ENCODE measurements around the gene XPR1. TPM values are rescaled to one million over a fixed set of nuclear protein-coding genes. Genes with fewer than 3 reads are reported as not detected.
"Not testable (repeated sequence)": the region's sequence is repeated elsewhere in the genome, so short reads cannot be mapped to it uniquely, and the experiment has no call there.

Gene XPR1
- total RNA-seq, 1 experiment from 2014 or later: 36.1 TPM

DNA sequence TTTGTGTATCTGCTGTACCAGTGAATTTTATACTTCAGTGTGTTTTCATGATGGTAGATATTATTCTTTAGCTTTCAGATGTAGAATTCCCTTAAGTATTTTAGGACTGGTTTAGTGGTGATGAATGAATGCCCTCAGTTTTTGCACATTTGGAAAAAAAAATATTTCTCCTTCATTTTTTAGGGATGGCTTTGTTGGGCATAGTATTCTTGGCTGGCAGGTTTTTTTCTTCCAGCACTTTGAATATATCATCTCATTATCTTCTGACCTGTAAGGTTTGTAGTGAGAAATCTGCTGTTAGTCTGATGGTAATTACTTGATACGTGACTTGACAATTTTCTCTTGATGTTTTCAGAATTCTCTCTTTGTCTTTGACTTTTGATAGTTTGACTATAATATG lies 66.8 kb downstream of the XPR1 start:
- Histone ChIP-seq H3K4me1 (ENCODE audit: control insufficient read depth, insufficient read depth, low read length) (no peaks in the 10 kb centered on the region), H3K36me3 (ENCODE audit: control insufficient read depth, insufficient read depth, low read length) (no peaks in the 10 kb centered on the region), H3K4me3 (ENCODE audit: low read depth in 2 of 2, low read length in 2 of 2) (no peak overlapping the region), H3K27ac (ENCODE audit: low read length) (no peak overlapping the region), H3K27me3 (ENCODE audit: control insufficient read depth, insufficient read depth, low read length) (no peaks in the 10 kb centered on the region), H3K9me3 (ENCODE audit: control insufficient read depth, insufficient read depth, low read depth, low read length) (peaks cover 18% of the 10 kb centered on the region; the same call in 1 of the 2 replicates)
- in situ Hi-C loops (cut with HindIII; ENCODE audit: low pct_unique_long_range_greater_than_20kb, low sequenced_read_pairs): no loop called here
- intact Hi-C loops (cut with micrococcal nuclease; ENCODE audit: unreplicated experiment): no loop called here
- ATAC-seq (no peak), DNase-seq (ENCODE audit: low read depth, low spot score) (no peak)
- ChIA-PET CTCF (no interaction called here), POLR2A (no interaction called here)
- BruUV-seq (replicated peaks): no TSS peak
- TF ChIP-seq TCF7L2 (IDR thresholded peaks at IDR 0.05; ENCODE audit: low read depth, low read length) (no peak), SIN3A (IDR thresholded peaks at IDR 0.05; ENCODE audit: borderline replicate concordance, insufficient read depth, low read depth, low read length) (no peak), POLR2AphosphoS5 (IDR thresholded peaks at IDR 0.05; ENCODE audit: low read depth, low read length) (no peak), REST (IDR thresholded peaks at IDR 0.05; ENCODE audit: insufficient read depth in 1 of 2, low read depth in 2 of 2, low read length in 1 of 2) (no peak)
- TF ChIP-seq, protein P1, sequence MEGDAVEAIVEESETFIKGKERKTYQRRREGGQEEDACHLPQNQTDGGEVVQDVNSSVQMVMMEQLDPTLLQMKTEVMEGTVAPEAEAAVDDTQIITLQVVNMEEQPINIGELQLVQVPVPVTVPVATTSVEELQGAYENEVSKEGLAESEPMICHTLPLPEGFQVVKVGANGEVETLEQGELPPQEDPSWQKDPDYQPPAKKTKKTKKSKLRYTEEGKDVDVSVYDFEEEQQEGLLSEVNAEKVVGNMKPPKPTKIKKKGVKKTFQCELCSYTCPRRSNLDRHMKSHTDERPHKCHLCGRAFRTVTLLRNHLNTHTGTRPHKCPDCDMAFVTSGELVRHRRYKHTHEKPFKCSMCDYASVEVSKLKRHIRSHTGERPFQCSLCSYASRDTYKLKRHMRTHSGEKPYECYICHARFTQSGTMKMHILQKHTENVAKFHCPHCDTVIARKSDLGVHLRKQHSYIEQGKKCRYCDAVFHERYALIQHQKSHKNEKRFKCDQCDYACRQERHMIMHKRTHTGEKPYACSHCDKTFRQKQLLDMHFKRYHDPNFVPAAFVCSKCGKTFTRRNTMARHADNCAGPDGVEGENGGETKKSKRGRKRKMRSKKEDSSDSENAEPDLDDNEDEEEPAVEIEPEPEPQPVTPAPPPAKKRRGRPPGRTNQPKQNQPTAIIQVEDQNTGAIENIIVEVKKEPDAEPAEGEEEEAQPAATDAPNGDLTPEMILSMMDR (IDR thresholded peaks at IDR 0.05): no peak

DNA sequence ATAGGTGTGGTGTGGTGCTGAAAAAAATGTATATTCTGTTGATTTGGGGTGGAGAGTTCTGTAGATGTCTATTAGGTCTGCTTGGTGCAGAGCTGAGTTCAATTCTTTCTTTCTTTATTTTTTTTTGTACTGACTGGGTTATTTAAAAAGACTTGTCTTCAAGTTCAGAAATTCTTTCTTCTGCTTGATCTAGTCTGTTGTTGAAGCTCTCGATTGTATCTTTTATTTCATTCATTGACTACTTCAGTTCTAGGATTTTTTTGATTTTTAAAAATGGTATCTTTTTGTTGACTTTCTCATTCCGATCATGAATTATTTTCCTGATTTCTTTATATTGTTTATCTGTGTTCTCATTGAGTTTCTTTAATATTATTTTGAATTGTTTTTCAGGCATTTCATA lies 70.6 kb downstream of the XPR1 start:
- H3K27me3 ChIP-seq (ENCODE audit: control insufficient read depth, insufficient read depth, low read length); H3K27ac ChIP-seq (ENCODE audit: low read length); ATAC-seq; H3K36me3 ChIP-seq (ENCODE audit: control insufficient read depth, insufficient read depth, low read length); H3K4me1 ChIP-seq (ENCODE audit: control insufficient read depth, insufficient read depth, low read length); BruUV-seq (replicated peaks); H3K4me3 ChIP-seq (ENCODE audit: low read depth in 2 of 2, low read length in 2 of 2); POLR2A ChIA-PET; intact Hi-C loops (cut with micrococcal nuclease; ENCODE audit: unreplicated experiment); in situ Hi-C loops (cut with HindIII; ENCODE audit: low pct_unique_long_range_greater_than_20kb, low sequenced_read_pairs); CTCF ChIA-PET; DNase-seq (ENCODE audit: low read depth, low spot score): not testable (repeated sequence)
- H3K9me3 ChIP-seq (ENCODE audit: control insufficient read depth, insufficient read depth, low read depth, low read length): peaks cover 18% of the 10 kb centered on the region; the same call in 1 of the 2 replicates

DNA sequence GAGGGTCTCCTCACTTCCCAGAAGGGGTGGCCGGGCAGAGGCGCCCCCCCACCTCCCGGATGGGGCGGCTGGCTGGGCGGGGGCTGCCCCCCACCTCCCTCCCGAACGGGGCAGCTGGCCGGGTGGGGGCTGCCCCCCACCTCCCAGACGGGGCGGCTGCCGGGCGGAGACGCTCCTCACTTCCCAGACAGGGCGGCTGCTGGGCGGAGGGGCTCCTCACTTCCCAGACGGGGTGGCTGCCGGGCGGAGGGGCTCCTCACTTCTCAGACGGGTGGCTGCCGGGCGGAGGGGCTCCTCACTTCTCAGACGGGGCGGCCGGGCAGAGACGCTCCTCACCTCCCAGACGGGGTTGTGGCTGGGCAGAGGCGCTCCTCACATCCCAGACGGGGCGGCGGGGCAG lies 78.9 kb downstream of the XPR1 start:
- ATAC-seq; in situ Hi-C loops (cut with HindIII; ENCODE audit: low pct_unique_long_range_greater_than_20kb, low sequenced_read_pairs); DNase-seq (ENCODE audit: low read depth, low spot score); H3K36me3 ChIP-seq (ENCODE audit: control insufficient read depth, insufficient read depth, low read length); CTCF ChIA-PET; H3K4me1 ChIP-seq (ENCODE audit: control insufficient read depth, insufficient read depth, low read length); H3K27me3 ChIP-seq (ENCODE audit: control insufficient read depth, insufficient read depth, low read length); BruUV-seq (replicated peaks); POLR2A ChIA-PET; intact Hi-C loops (cut with micrococcal nuclease; ENCODE audit: unreplicated experiment); H3K4me3 ChIP-seq (ENCODE audit: low read depth in 2 of 2, low read length in 2 of 2); H3K27ac ChIP-seq (ENCODE audit: low read length); H3K9me3 ChIP-seq (ENCODE audit: control insufficient read depth, insufficient read depth, low read depth, low read length): not testable (repeated sequence)

- H3K27me3 ChIP-seq (ENCODE audit: control insufficient read depth, insufficient read depth, low read length); H3K27ac ChIP-seq (ENCODE audit: low read length); CTCF ChIA-PET; H3K9me3 ChIP-seq (ENCODE audit: control insufficient read depth, insufficient read depth, low read depth, low read length); H3K4me3 ChIP-seq (ENCODE audit: low read depth in 2 of 2, low read length in 2 of 2); in situ Hi-C loops (cut with HindIII; ENCODE audit: low pct_unique_long_range_greater_than_20kb, low sequenced_read_pairs); ATAC-seq; H3K36me3 ChIP-seq (ENCODE audit: control insufficient read depth, insufficient read depth, low read length); BruUV-seq (replicated peaks); H3K4me1 ChIP-seq (ENCODE audit: control insufficient read depth, insufficient read depth, low read length); intact Hi-C loops (cut with micrococcal nuclease; ENCODE audit: unreplicated experiment); DNase-seq (ENCODE audit: low read depth, low spot score): not testable (repeated sequence)
- POLR2A ChIA-PET: interaction anchor here (0.6 kb wide), 1 partner anchor 56 kb away, joined by 3 read pairs; no protein-coding TSS in a partner anchor
These were observed 79.4 kb downstream of the XPR1 start for GRCh38 chr1:180711260-180711659.
